CD14-positive monocyte (primary cell): ENCODE data around the gene NEURL1B. TPM values are rescaled to one million over a fixed set of nuclear protein-coding genes. Genes with fewer than 3 reads are reported as not detected.

Experiments used
- DNase-seq, 3 donors: peaks; one replicate each; pipeline ENCODE4 v3.0.0-alpha.2; 2011 to 2022
- H2AFZ ChIP-seq: 2 replicates; pipeline ENCODE4 v1.6.0; 2012; ENCODE audit warnings: mild to moderate bottlenecking, low read depth, low read length, inconsistent platforms; ENCODE audit not compliant: insufficient read depth, poor library complexity, severe bottlenecking
- H3K27ac ChIP-seq, 2 donors: 1 replicate in 1 of 2; 2 replicates in 1 of 2; pipeline ENCODE4 v1.5.1; 2012 to 2013; ENCODE audit warnings: low read length in 2 of 2, control low read depth in 1 of 2, inconsistent platforms in 1 of 2, low read depth in 1 of 2, mild to moderate bottlenecking in 1 of 2
- H3K27me3 ChIP-seq, 2 donors: one replicate each; pipeline versions ENCODE4 v1.6.0 to v1.6.1; 2011 to 2013; ENCODE audit warnings: low read length in 2 of 2; ENCODE audit not compliant: control insufficient read depth in 2 of 2, insufficient read depth in 2 of 2
- H3K36me3 ChIP-seq, 2 donors: replicated peaks in 1 of 2; 1 replicate in 1 of 2; 2 replicates in 1 of 2; pipeline versions ENCODE4 v1.5.1 to v1.6.1; 2012 to 2013; ENCODE audit warnings: low read length in 2 of 2, control low read depth in 1 of 2, inconsistent platforms in 1 of 2, mild to moderate bottlenecking in 1 of 2; ENCODE audit not compliant: insufficient read depth in 2 of 2, control insufficient read depth in 1 of 2
- H3K4me1 ChIP-seq, 2 donors: 1 replicate in 1 of 2; 2 replicates in 1 of 2; pipeline versions ENCODE4 v1.5.1 to v1.6.1; 2012 to 2013; ENCODE audit warnings: low read length in 2 of 2, control low read depth in 1 of 2, inconsistent platforms in 1 of 2, mild to moderate bottlenecking in 1 of 2, moderate library complexity in 1 of 2; ENCODE audit not compliant: insufficient read depth in 2 of 2, control insufficient read depth in 1 of 2
- H3K4me2 ChIP-seq: replicated peaks from 2 replicates; pipeline ENCODE3; 2012; ENCODE audit warnings: low read length, moderate library complexity, mild to moderate bottlenecking; ENCODE audit not compliant: poor library complexity, severe bottlenecking; ENCODE audit errors: extremely low read depth
- H3K4me3 ChIP-seq, 3 experiments: fragments of 200-600 bp in 1 of 3; sonication (generic) in 1 of 3; replicated peaks in 1 of 3; 1 replicate in 2 of 3; 2 replicates in 1 of 3; pipeline ENCODE4 v1.5.1; 2011 to 2013; ENCODE audit warnings: low read length in 3 of 3, mild to moderate bottlenecking in 3 of 3, control low read depth in 2 of 3, low read depth in 2 of 3, inconsistent platforms in 1 of 3, moderate library complexity in 1 of 3
- H3K79me2 ChIP-seq: 2 replicates; pipeline ENCODE4 v1.6.0; 2012; ENCODE audit warnings: mild to moderate bottlenecking, control low read depth, inconsistent platforms, low read length, moderate library complexity; ENCODE audit not compliant: insufficient read depth
- H3K9ac ChIP-seq: 2 replicates; pipeline ENCODE4 v1.6.0; 2017; ENCODE audit warnings: low read length, mild to moderate bottlenecking; ENCODE audit not compliant: insufficient read depth, poor library complexity, severe bottlenecking
- H3K9me3 ChIP-seq, 2 donors: replicated peaks in 1 of 2; 1 replicate in 1 of 2; 2 replicates in 1 of 2; pipeline versions ENCODE4 v1.5.1 to v1.6.1; 2012 to 2013; ENCODE audit warnings: low read length in 2 of 2, control low read depth in 1 of 2; ENCODE audit not compliant: control insufficient read depth in 1 of 2, insufficient read depth in 1 of 2
- H4K20me1 ChIP-seq: 2 replicates; pipeline ENCODE4 v1.6.0; 2012; ENCODE audit warnings: mild to moderate bottlenecking, low read length, control low read depth, moderate library complexity; ENCODE audit not compliant: insufficient read depth
- H3K27ac Mint-ChIP-seq, 7 donors: one replicate each; pipeline ENCODE4 v1.8.0; 2020; ENCODE audit warnings: mild to moderate bottlenecking in 7 of 7, mixed read lengths in 7 of 7, moderate library complexity in 6 of 7, inconsistent platforms in 2 of 7
- H3K27me3 Mint-ChIP-seq, 3 donors: one replicate each; pipeline ENCODE4 v1.8.0; 2021 to 2022; ENCODE audit warnings: low read depth in 3 of 3, mild to moderate bottlenecking in 3 of 3, mixed read lengths in 3 of 3, moderate library complexity in 3 of 3, inconsistent platforms in 1 of 3
- H3K36me3 Mint-ChIP-seq, 2 donors: one replicate each; pipeline ENCODE4 v1.8.0; 2020; ENCODE audit warnings: mixed read lengths in 2 of 2, inconsistent platforms in 1 of 2, mild to moderate bottlenecking in 1 of 2
- H3K4me1 Mint-ChIP-seq: one replicate; pipeline ENCODE4 v1.8.0; 2020; ENCODE audit warnings: mild to moderate bottlenecking, mixed read lengths
- H3K4me3 Mint-ChIP-seq, 2 donors: one replicate each; pipeline ENCODE4 v1.8.0; 2020; ENCODE audit warnings: mild to moderate bottlenecking in 2 of 2, mixed read lengths in 2 of 2, moderate library complexity in 1 of 2
- H3K9me3 Mint-ChIP-seq, 7 donors: one replicate each; pipeline ENCODE4 v1.8.0; 2020 to 2022; ENCODE audit warnings: mixed read lengths in 7 of 7, mild to moderate bottlenecking in 6 of 7, moderate library complexity in 6 of 7, inconsistent platforms in 2 of 7
- WGBS: methylation state at CpG from one replicate; pipeline ENCODE4 v1.1.5; 2013; ENCODE audit warnings: missing lambda C conversion rate; ENCODE audit not compliant: insufficient coverage; 5-methylcytosine and 5-hydroxymethylcytosine counted together
- intact Hi-C, 2 donors: fragments of 100-400 bp; cut with micrococcal nuclease; formaldehyde crosslinking; loops; one replicate each; pipeline versions ENCODE4 v1.15.0 to v1.15.1; 2023
- polyA plus RNA-seq, 3 donors: library from polyadenylated mRNA; depleted of rRNA in 1 of 3; unstranded in 2 of 3; stranded (reverse) in 1 of 3; fragments of 300-500 nt in 2 of 3; fragments of >200 nt in 1 of 3; fragmentation: Illumina TruSeq in 2 of 3; gene quantifications; 1 replicate in 2 of 3; 2 replicates in 1 of 3; pipeline ENCODE4 v1.2.3, GENCODE V29; 2012 to 2021
- TF ChIP-seq, protein P1 (sequence below): fragments of 200-600 bp; IDR thresholded peaks from one replicate; pipeline ENCODE4 v1.8.0; 2022; ENCODE audit warnings: antibody characterized with exemption, mild to moderate bottlenecking

NEURL1B gene
- polyA plus RNA-seq, 3 donors = 0.01 TPM; not detected in 2

DNA sequence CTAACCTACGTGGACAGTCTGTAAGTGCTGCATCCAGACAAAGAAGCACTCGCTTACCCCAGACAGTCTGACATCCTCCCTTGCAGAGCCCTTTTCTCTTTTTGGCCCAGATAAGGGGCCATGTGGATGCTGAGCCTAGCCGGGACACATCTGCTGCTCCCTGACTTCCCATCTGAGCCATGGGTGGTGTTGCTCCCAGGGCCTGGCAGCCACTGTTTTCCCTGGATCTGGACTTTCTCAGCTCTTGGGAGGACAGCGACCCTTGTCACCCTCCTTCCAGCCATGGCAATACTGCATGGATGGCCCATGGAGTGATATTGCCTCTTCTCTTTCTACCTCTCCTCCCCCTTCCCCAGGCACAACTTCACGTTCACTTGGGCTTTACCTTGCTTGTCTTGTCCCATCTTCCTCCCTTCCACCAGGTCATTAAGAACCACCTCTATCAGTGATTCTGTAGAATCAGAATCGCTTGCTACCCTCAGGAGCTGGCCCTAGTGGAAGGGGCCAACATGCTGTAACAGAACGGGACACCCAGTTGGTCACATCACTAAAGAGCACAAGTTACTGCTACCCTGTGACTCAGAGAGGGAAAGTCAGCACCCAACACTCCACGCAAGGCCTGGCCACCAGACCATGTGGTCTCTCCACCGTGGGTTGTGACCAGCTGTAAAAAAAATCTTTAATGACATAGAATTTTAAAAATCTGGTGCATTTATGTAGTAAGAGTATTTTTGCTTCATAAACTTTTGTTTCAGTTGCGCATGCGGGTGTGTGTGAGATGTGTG lies 4.4 kb downstream of the NEURL1B start:
- Mint-ChIP-seq H3K36me3 (peaks cover 0 to 9% of the 10 kb centered on the region in 2 donors), H3K9me3 (no peaks in the 10 kb centered on the region), H3K27ac (no peak overlapping the region), H3K4me3 (no peak overlapping the region), H3K27me3 (peaks cover 18 to 32% (median 23%) of the 10 kb centered on the region in 3 donors), H3K4me1 (peaks cover 54% of the 10 kb centered on the region)
- Histone ChIP-seq H4K20me1 (no peaks in the 10 kb centered on the region), H3K9ac (no peak overlapping the region), H3K4me3 (no peak overlapping the region), H3K27ac (no peak overlapping the region), H3K27me3 (peaks cover 11 to 34% of the 10 kb centered on the region in 2 donors), H2AFZ (no peak overlapping the region), H3K79me2 (no peaks in the 10 kb centered on the region), H3K4me2 (no peak overlapping the region), H3K4me1 (peaks cover 30 to 50% of the 10 kb centered on the region in 2 donors), H3K36me3 (no peaks in the 10 kb centered on the region), H3K9me3 (no peaks in the 10 kb centered on the region)
- DNase-seq = no peak
- TF ChIP-seq, protein P1, sequence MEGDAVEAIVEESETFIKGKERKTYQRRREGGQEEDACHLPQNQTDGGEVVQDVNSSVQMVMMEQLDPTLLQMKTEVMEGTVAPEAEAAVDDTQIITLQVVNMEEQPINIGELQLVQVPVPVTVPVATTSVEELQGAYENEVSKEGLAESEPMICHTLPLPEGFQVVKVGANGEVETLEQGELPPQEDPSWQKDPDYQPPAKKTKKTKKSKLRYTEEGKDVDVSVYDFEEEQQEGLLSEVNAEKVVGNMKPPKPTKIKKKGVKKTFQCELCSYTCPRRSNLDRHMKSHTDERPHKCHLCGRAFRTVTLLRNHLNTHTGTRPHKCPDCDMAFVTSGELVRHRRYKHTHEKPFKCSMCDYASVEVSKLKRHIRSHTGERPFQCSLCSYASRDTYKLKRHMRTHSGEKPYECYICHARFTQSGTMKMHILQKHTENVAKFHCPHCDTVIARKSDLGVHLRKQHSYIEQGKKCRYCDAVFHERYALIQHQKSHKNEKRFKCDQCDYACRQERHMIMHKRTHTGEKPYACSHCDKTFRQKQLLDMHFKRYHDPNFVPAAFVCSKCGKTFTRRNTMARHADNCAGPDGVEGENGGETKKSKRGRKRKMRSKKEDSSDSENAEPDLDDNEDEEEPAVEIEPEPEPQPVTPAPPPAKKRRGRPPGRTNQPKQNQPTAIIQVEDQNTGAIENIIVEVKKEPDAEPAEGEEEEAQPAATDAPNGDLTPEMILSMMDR = no peak
- intact Hi-C loops = no loop called here
- WGBS = 97% methylated on average over 9 of the region's 11 CpGs

DNA sequence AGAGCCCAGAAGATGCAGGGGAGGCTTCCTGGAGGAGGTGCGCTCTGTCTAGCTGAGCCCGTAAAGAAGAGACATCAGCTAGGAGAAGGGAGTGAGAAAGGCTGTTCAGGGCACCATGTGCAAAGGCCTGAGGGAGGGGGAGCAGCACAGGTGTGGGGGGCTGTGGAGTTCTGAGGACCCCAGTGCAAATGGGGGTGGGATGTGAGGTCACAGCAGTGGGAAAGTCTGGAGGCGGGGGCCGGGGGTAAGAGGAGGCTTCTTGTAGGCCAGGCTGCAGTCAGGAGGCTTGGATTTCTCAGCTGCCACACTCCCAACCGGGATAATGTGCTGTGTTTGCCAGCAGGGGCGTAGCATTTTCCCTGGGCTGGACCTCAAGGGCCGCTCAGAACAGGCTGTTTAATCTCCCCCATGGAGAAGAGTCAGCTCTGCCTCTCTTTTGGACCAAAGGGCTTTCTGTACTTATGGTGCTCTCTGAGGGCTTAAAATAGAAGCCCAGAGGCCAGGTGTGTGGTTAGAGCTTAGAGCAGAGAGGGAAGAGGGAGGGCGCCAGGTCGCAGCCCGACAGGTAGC lies 5.7 kb downstream of the NEURL1B start:
- H3K36me3 ChIP-seq = no peaks in the 10 kb centered on the region
- no peaks in the 10 kb centered on the region for H4K20me1 ChIP-seq
- Mint-ChIP-seq H3K27ac (peak overlapping the region in 1 of 7 donors; percentile 21), H3K9me3 (no peaks in the 10 kb centered on the region), H3K4me1 (peaks cover 47% of the 10 kb centered on the region), H3K36me3 (peaks cover 0 to 9% of the 10 kb centered on the region in 2 donors), H3K27me3 (peaks cover 17 to 23% (median 19%) of the 10 kb centered on the region in 3 donors), H3K4me3 (no peak overlapping the region)
- DNase-seq = no peak
- peaks cover 11 to 24% of the 10 kb centered on the region in 2 donors for H3K27me3 ChIP-seq
- H3K9ac ChIP-seq = no peak overlapping the region
- no peak overlapping the region for H3K4me3 ChIP-seq
- TF ChIP-seq, protein P1 = no peak
- no peaks in the 10 kb centered on the region for H3K79me2 ChIP-seq
- no peak overlapping the region for H3K27ac ChIP-seq
- no peak overlapping the region for H3K4me2 ChIP-seq
- peaks cover 21 to 37% of the 10 kb centered on the region in 2 donors for H3K4me1 ChIP-seq
- intact Hi-C loops = no loop called here
- no peak overlapping the region for H2AFZ ChIP-seq
- 90% methylated on average over 4 of the region's 10 CpGs for WGBS
- H3K9me3 ChIP-seq = no peaks in the 10 kb centered on the region
